Natural killer cell (primary cell): ENCODE measurements around the gene CEP89. TPM values are rescaled to one million over a fixed set of nuclear protein-coding genes. Genes with fewer than 3 reads are reported as not detected.

ENCODE experiments used
- ATAC-seq, 3 donors: fragments of 150-1000 bp in 2 of 3; fragments of 200-7000 bp in 1 of 3; cut with Tn5 transposase; 1 replicate in 1 of 3; 2 replicates in 2 of 3; pipeline ENCODE4 v1.10.0; 2021; ENCODE audit warnings: mild to moderate bottlenecking in 2 of 3, moderate library complexity in 2 of 3
- DNase-seq, 2 donors: peaks; one replicate each; pipeline versions ENCODE4 v3.0.0 to v3.0.0-alpha.2; 2013 to 2021; ENCODE audit warnings: mixed read lengths in 1 of 2
- H3K27ac ChIP-seq: one replicate; pipeline ENCODE4 v1.5.1; 2013; ENCODE audit warnings: mild to moderate bottlenecking, low read length
- H3K27me3 ChIP-seq: one replicate; pipeline ENCODE4 v1.6.1; 2013; ENCODE audit warnings: low read length; ENCODE audit not compliant: control insufficient read depth, insufficient read depth
- H3K36me3 ChIP-seq: one replicate; pipeline ENCODE4 v1.6.1; 2013; ENCODE audit warnings: low read length; ENCODE audit not compliant: control insufficient read depth, insufficient read depth
- H3K4me1 ChIP-seq: one replicate; pipeline ENCODE4 v1.6.1; 2013; ENCODE audit warnings: low read length; ENCODE audit not compliant: control insufficient read depth, insufficient read depth
- H3K4me3 ChIP-seq: one replicate; pipeline ENCODE4 v1.5.1; 2013; ENCODE audit warnings: low read length
- H3K9me3 ChIP-seq: one replicate; pipeline ENCODE4 v1.6.1; 2013; ENCODE audit warnings: low read length; ENCODE audit not compliant: control insufficient read depth, insufficient read depth
- H3K27ac Mint-ChIP-seq, 2 donors: one replicate each; pipeline ENCODE4 v1.8.0; 2022; ENCODE audit warnings: mild to moderate bottlenecking in 2 of 2, mixed read lengths in 2 of 2, moderate library complexity in 1 of 2
- H3K27me3 Mint-ChIP-seq, 2 donors: one replicate each; pipeline ENCODE4 v1.8.0; 2022; ENCODE audit warnings: low read depth in 2 of 2, mixed read lengths in 2 of 2
- H3K36me3 Mint-ChIP-seq: one replicate; pipeline ENCODE4 v1.8.0; 2022; ENCODE audit warnings: mixed read lengths
- H3K4me1 Mint-ChIP-seq, 2 donors: one replicate each; pipeline ENCODE4 v1.8.0; 2022; ENCODE audit warnings: mixed read lengths in 2 of 2
- H3K4me3 Mint-ChIP-seq: one replicate; pipeline ENCODE4 v1.8.0; 2022; ENCODE audit warnings: mild to moderate bottlenecking, moderate library complexity, mixed read lengths
- H3K9me3 Mint-ChIP-seq, 2 donors: one replicate each; pipeline ENCODE4 v1.8.0; 2022; ENCODE audit warnings: mixed read lengths in 2 of 2
- CTCF ChIP-seq: fragments of 200-600 bp; IDR thresholded peaks from one replicate; pipeline ENCODE4 v1.8.0; 2022; ENCODE audit warnings: antibody characterized with exemption
- WGBS: methylation state at CpG from one replicate; pipeline ENCODE4 v1.1.7; 2013; ENCODE audit warnings: missing lambda C conversion rate; ENCODE audit not compliant: insufficient coverage; 5-methylcytosine and 5-hydroxymethylcytosine counted together
- intact Hi-C: fragments of 100-400 bp; cut with micrococcal nuclease; formaldehyde crosslinking; loops from one replicate; pipeline ENCODE4 v1.14.2; 2022
- total RNA-seq, 4 donors: library from RNA; stranded (reverse); fragments of 120-200 nt in 1 of 4; gene quantifications; one replicate each; pipeline versions ENCODE4 v1.2.3 to v1.2.4, GENCODE V29; 2013 to 2022

Gene CEP89
- total RNA-seq, 3 donors from 2014 or later (not counting 1 experiment from before 2014, with no cell fraction given) = 7.6 to 12.0 (median 10.3) TPM

DNA sequence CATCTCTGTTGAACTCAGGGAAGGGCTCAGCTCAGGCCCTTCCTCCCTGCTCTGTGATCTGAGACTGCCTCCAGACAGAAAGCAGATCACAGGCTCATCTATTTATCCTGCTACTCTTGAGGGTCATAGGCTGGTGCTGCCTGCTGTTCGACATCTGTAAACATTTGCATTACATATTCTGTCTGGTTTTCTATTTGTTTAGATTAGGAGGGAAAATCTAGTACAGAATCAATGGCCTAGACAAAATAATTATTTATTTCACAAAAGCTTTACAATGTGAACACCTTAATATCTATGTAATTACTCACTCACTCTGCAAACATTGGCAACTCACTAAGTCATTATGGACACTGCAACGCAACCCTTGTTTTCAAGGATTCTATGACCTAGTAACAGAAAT, 43.0 kb downstream of the CEP89 start:
- peaks cover 13% of the 10 kb centered on the region for H3K36me3 Mint-ChIP-seq
- Histone ChIP-seq H3K4me1 (no peaks in the 10 kb centered on the region), H3K27ac (no peak overlapping the region), H3K36me3 (peaks cover 15% of the 10 kb centered on the region), H3K9me3 (peaks cover 3% of the 10 kb centered on the region), H3K27me3 (no peaks in the 10 kb centered on the region), H3K4me3 (no peak overlapping the region)
- 88% methylated on average over 1 of the region's 2 CpGs for WGBS
- H3K27ac Mint-ChIP-seq = no peak overlapping the region
- peaks cover 0 to 3% of the 10 kb centered on the region in 2 donors for H3K4me1 Mint-ChIP-seq
- intact Hi-C loops = no loop called here
- no peak for ATAC-seq
- no peak for TF ChIP-seq CTCF
- H3K9me3 Mint-ChIP-seq = peaks cover 2 to 4% of the 10 kb centered on the region in 2 donors
- H3K27me3 Mint-ChIP-seq = no peaks in the 10 kb centered on the region
- DNase-seq = no peak
- no peak overlapping the region for H3K4me3 Mint-ChIP-seq

DNA sequence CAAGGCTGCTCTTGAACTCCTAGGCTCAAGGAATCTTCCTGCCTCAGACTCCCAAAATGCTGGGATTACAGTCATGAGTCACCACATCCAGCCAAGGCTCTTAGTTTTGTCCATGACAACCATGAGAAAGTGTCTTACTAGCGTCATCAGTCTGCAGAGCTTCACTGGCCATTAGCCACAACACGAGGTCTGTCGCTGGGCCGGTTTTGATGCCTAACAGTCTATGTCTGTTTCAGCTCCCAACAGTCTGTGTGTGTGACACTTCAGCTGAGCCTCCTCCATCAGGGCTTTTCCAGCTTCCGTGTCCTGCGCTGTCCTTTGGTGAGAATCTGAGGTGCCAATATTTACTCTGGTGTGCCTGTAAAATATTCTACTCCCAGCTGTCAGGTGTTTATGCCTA, 47.6 kb downstream of the CEP89 start:
- H3K27me3 ChIP-seq = no peaks in the 10 kb centered on the region
- H3K27me3 Mint-ChIP-seq = no peaks in the 10 kb centered on the region
- peaks cover 2 to 4% of the 10 kb centered on the region in 2 donors for H3K9me3 Mint-ChIP-seq
- no peak for ATAC-seq
- H3K36me3 Mint-ChIP-seq = peaks cover 13% of the 10 kb centered on the region
- no peaks in the 10 kb centered on the region for H3K4me1 ChIP-seq
- intact Hi-C loops = no loop called here
- WGBS = 99% methylated on average over 6 of the region's 6 CpGs
- no peak overlapping the region for H3K27ac Mint-ChIP-seq
- DNase-seq = no peak
- TF ChIP-seq CTCF = no peak
- H3K4me3 Mint-ChIP-seq = no peak overlapping the region
- no peak overlapping the region for H3K4me3 ChIP-seq
- no peak overlapping the region for H3K27ac ChIP-seq
- peaks cover 5% of the 10 kb centered on the region for H3K36me3 ChIP-seq
- H3K9me3 ChIP-seq = peaks cover 3% of the 10 kb centered on the region
- H3K4me1 Mint-ChIP-seq = no peaks in the 10 kb centered on the region

GRCh38 chr19:32921624-32922023, 50.1 kb downstream of the CEP89 start:
- Histone ChIP-seq H3K9me3 (no peaks in the 10 kb centered on the region), H3K27ac (no peak overlapping the region), H3K4me1 (no peaks in the 10 kb centered on the region), H3K36me3 (peaks cover 2% of the 10 kb centered on the region), H3K4me3 (no peak overlapping the region), H3K27me3 (no peaks in the 10 kb centered on the region)
- no peaks in the 10 kb centered on the region for H3K4me1 Mint-ChIP-seq
- H3K27me3 Mint-ChIP-seq = no peaks in the 10 kb centered on the region
- DNase-seq = no peak
- intact Hi-C loops = no loop called here
- WGBS = 92% methylated on average over 3 of the region's 3 CpGs
- no peak for ATAC-seq
- H3K27ac Mint-ChIP-seq = no peak overlapping the region
- H3K9me3 Mint-ChIP-seq = no peaks in the 10 kb centered on the region
- no peaks in the 10 kb centered on the region for H3K36me3 Mint-ChIP-seq
- TF ChIP-seq CTCF = no peak
- no peak overlapping the region for H3K4me3 Mint-ChIP-seq

GRCh38 chr19:32919365-32919764, 52.4 kb downstream of the CEP89 start:
- ATAC-seq (no peak), DNase-seq (no peak)
- intact Hi-C loops = no loop called here
- H3K9me3 Mint-ChIP-seq = no peaks in the 10 kb centered on the region
- no peaks in the 10 kb centered on the region for H3K36me3 Mint-ChIP-seq
- WGBS = 93% methylated on average over 4 of the region's 4 CpGs
- no peaks in the 10 kb centered on the region for H3K27me3 Mint-ChIP-seq
- H3K9me3 ChIP-seq = no peaks in the 10 kb centered on the region
- H3K27ac ChIP-seq = no peak overlapping the region
- no peaks in the 10 kb centered on the region for H3K4me1 Mint-ChIP-seq
- H3K4me3 Mint-ChIP-seq = no peak overlapping the region
- no peaks in the 10 kb centered on the region for H3K27me3 ChIP-seq
- no peak for TF ChIP-seq CTCF
- H3K4me1 ChIP-seq = no peaks in the 10 kb centered on the region
- H3K4me3 ChIP-seq = no peak overlapping the region
- H3K36me3 ChIP-seq = peaks cover 2% of the 10 kb centered on the region
- H3K27ac Mint-ChIP-seq = no peak overlapping the region
